Jurkat, Clone E6-1 (cell line): ENCODE data around the gene HEXIM1.

Experiments used
- DNase-seq: peaks from one replicate; pipeline ENCODE4 v3.0.0-alpha.2; 2011; ENCODE audit warnings: low read depth, low spot score
- H3K4me3 ChIP-seq: 2 replicates; pipeline ENCODE4 v1.5.1; 2011; ENCODE audit warnings: mild to moderate bottlenecking, low read length, control low read depth, moderate library complexity

Gene HEXIM1

GRCh38 chr17:45143094-45143670 lies 5.1 kb upstream of the HEXIM1 start:
- no peak for DNase-seq
- H3K4me3 ChIP-seq = no peak overlapping the region

- no peak overlapping the region for H3K4me3 ChIP-seq
- no peak for DNase-seq
These were observed 4.5 kb upstream of the HEXIM1 start for GRCh38 chr17:45143767-45144198.

GRCh38 chr17:45144199-45145034 lies 3.9 kb upstream of the HEXIM1 start:
- no peak for DNase-seq
- no peak overlapping the region for H3K4me3 ChIP-seq

GRCh38 chr17:45145035-45145389 lies 3.3 kb upstream of the HEXIM1 start:
- no peak overlapping the region for H3K4me3 ChIP-seq

GRCh38 chr17:45146166-45146565 lies 2.1 kb upstream of the HEXIM1 start:
- DNase-seq = no peak
- H3K4me3 ChIP-seq = peak overlapping the region; percentile 89

More at GRCh38 chr17:45145035-45145389, 3.3 kb upstream of the HEXIM1 start:
- DNase-seq = no peak

GRCh38 chr17:45146592-45146889 lies 1.7 kb upstream of the HEXIM1 start:
- H3K4me3 ChIP-seq = peak overlapping the region; percentile 89

GRCh38 chr17:45146890-45147580 lies 1.2 kb upstream of the HEXIM1 start:
- peak; percentile 78 for DNase-seq

More at GRCh38 chr17:45146592-45146889, 1.7 kb upstream of the HEXIM1 start:
- no peak for DNase-seq

GRCh38 chr17:45147581-45148182 lies 593 bp upstream of the HEXIM1 start:
- peak; percentile 97 for DNase-seq
- H3K4me3 ChIP-seq = peak overlapping the region; percentile 89

More at GRCh38 chr17:45146890-45147580, 1.2 kb upstream of the HEXIM1 start:
- peak overlapping the region; percentile 89 for H3K4me3 ChIP-seq

GRCh38 chr17:45149037-45149668 lies 878 bp downstream of the HEXIM1 start:
- H3K4me3 ChIP-seq = peak overlapping the region; percentile 86
- peak; percentile 61 for DNase-seq

- no peak for DNase-seq
- H3K4me3 ChIP-seq = peak overlapping the region; percentile 86
These were observed 1.7 kb downstream of the HEXIM1 start for GRCh38 chr17:45149669-45150664.

GRCh38 chr17:45150911-45151809 lies 2.9 kb downstream of the HEXIM1 start:
- no peak for DNase-seq
- H3K4me3 ChIP-seq = no peak overlapping the region

- DNase-seq = no peak
- no peak overlapping the region for H3K4me3 ChIP-seq
These were observed 6.8 kb downstream of the HEXIM1 start for GRCh38 chr17:45155029-45155428.

- no peak overlapping the region for H3K4me3 ChIP-seq
- DNase-seq = no peak
These were observed 7.2 kb downstream of the HEXIM1 start for GRCh38 chr17:45155483-45155882.

- H3K4me3 ChIP-seq = no peak overlapping the region
- no peak for DNase-seq
These were observed 8.0 kb downstream of the HEXIM1 start for GRCh38 chr17:45156242-45156641.

GRCh38 chr17:45160447-45161287 lies 12.4 kb downstream of the HEXIM1 start:
- no peak for DNase-seq
- H3K4me3 ChIP-seq = peak overlapping the region; percentile 95

GRCh38 chr17:45161288-45162024 lies 13.2 kb downstream of the HEXIM1 start, which contains the start of gene HEXIM2:
TSS of gene HEXIM2 (plus strand) at chr17:45161875. CDS start at chr17:45162794, 919 bp downstream.
- peak within 1 kb of the TSS; percentile 95 for H3K4me3 ChIP-seq
- DNase-seq = peak; percentile 100
